IMR-90 (cell line): ENCODE results near the gene RPS16. TPM values are rescaled to one million over a fixed set of nuclear protein-coding genes. Genes with fewer than 3 reads are reported as not detected.
A peak's percentile ranks its signal among the peaks of the same experiment; 100 is the strongest.

Source experiments
- ATAC-seq: fragments of 200-7000 bp; cut with Tn5 transposase; 2 replicates; pipeline ENCODE4 v1.9.1; 2020; ENCODE audit warnings: low read depth, mild to moderate bottlenecking, moderate library complexity
- BruUV-seq: library from RNA; stranded (reverse); fragments of 400-500 nt; replicated peaks from 2 replicates; lab custom pipeline; 2021; lab: Mats Ljungman, UMichigan
- CTCF ChIA-PET: fragments of 300-600 bp; formaldehyde crosslinking; extraction: SDS; loops from one replicate; lab custom pipeline; 2021; ENCODE audit warnings: antibody characterized with exemption; lab: Yijun Ruan, JAX
- POLR2A ChIA-PET: fragments of 300-600 bp; sonication (Branson Sonifier 250); formaldehyde crosslinking; loops from one replicate; lab custom pipeline; 2022; ENCODE audit warnings: antibody characterized with exemption; ENCODE audit not compliant: unreplicated experiment; lab: Charles Lee
- DNase-seq: peaks from one replicate; pipeline ENCODE4 v3.0.0; 2013
- H2AFZ ChIP-seq: replicated peaks from 2 replicates; pipeline ENCODE3; 2013; ENCODE audit warnings: low read length, mild to moderate bottlenecking; ENCODE audit not compliant: poor library complexity
- H2AK5ac ChIP-seq: 2 replicates; pipeline ENCODE4 v1.6.1; 2013; ENCODE audit warnings: low read depth, low read length, inconsistent platforms
- H2AK9ac ChIP-seq: replicated peaks from 2 replicates; pipeline ENCODE3; 2013; ENCODE audit warnings: mild to moderate bottlenecking, low read depth, low read length, moderate library complexity; ENCODE audit not compliant: poor library complexity
- H2BK120ac ChIP-seq: 2 replicates; pipeline ENCODE4 v1.6.1; 2013; ENCODE audit warnings: low read depth, low read length, inconsistent platforms
- H2BK15ac ChIP-seq: 3 replicates; pipeline ENCODE4 v1.6.1; 2013; ENCODE audit warnings: low read depth, low read length, inconsistent platforms
- H2BK20ac ChIP-seq: 2 replicates; pipeline ENCODE4 v1.6.1; 2013; ENCODE audit warnings: low read depth, mild to moderate bottlenecking, inconsistent platforms, low read length, moderate library complexity
- H2BK5ac ChIP-seq: 2 replicates; pipeline ENCODE4 v1.6.1; 2013; ENCODE audit warnings: mild to moderate bottlenecking, low read depth, low read length, inconsistent platforms; ENCODE audit not compliant: poor library complexity, severe bottlenecking
- H3K14ac ChIP-seq: replicated peaks from 2 replicates; pipeline ENCODE4 v1.6.1; 2013; ENCODE audit warnings: low read depth, low read length, inconsistent platforms
- H3K18ac ChIP-seq: 2 replicates; pipeline ENCODE4 v1.6.1; 2013; ENCODE audit warnings: low read depth, low read length, control low read depth
- H3K23ac ChIP-seq: 2 replicates; pipeline ENCODE4 v1.6.1; 2013; ENCODE audit warnings: low read depth, low read length, inconsistent platforms
- H3K27ac ChIP-seq: 2 replicates; pipeline ENCODE4 v1.5.1; 2013; ENCODE audit warnings: mild to moderate bottlenecking, control low read depth, low read length; ENCODE audit not compliant: insufficient read depth
- H3K27me3 ChIP-seq: 2 replicates; pipeline ENCODE4 v1.6.1; 2013; ENCODE audit warnings: low read length; ENCODE audit not compliant: control insufficient read depth, insufficient read depth
- H3K36me3 ChIP-seq: 2 replicates; pipeline ENCODE4 v1.6.1; 2013; ENCODE audit warnings: low read length, mixed read lengths; ENCODE audit not compliant: control insufficient read depth, insufficient read depth
- H3K4ac ChIP-seq: 2 replicates; pipeline ENCODE4 v1.6.1; 2013; ENCODE audit warnings: low read depth, low read length, inconsistent platforms
- H3K4me1 ChIP-seq: 2 replicates; pipeline ENCODE4 v1.6.1; 2013; ENCODE audit warnings: low read length, mixed read lengths; ENCODE audit not compliant: control insufficient read depth, insufficient read depth
- H3K4me2 ChIP-seq: 2 replicates; pipeline ENCODE4 v1.6.1; 2013; ENCODE audit warnings: low read depth, mild to moderate bottlenecking, control low read depth, low read length, moderate library complexity
- H3K4me3 ChIP-seq: 2 replicates; pipeline ENCODE4 v1.5.1; 2013; ENCODE audit warnings: low read depth, mild to moderate bottlenecking, control low read depth, low read length, moderate library complexity; ENCODE audit not compliant: insufficient read depth
- H3K56ac ChIP-seq: 2 replicates; pipeline ENCODE4 v1.6.1; 2013; ENCODE audit warnings: low read length, inconsistent platforms; ENCODE audit not compliant: insufficient read depth; ENCODE audit errors: extremely low read depth
- H3K79me1 ChIP-seq, 2 experiments: 2 replicates each; pipeline ENCODE4 v1.6.1; 2013; ENCODE audit warnings: low read length in 2 of 2, inconsistent platforms in 1 of 2, low read depth in 1 of 2
- H3K9ac ChIP-seq: 2 replicates; pipeline ENCODE4 v1.6.1; 2013; ENCODE audit warnings: low read depth, low read length, control low read depth
- H3K9me1 ChIP-seq: 2 replicates; pipeline ENCODE4 v1.6.1; 2013; ENCODE audit warnings: low read length, inconsistent platforms; ENCODE audit not compliant: insufficient read depth
- H3K9me3 ChIP-seq: 2 replicates; pipeline ENCODE4 v1.6.1; 2013; ENCODE audit warnings: low read length; ENCODE audit not compliant: control insufficient read depth, insufficient read depth
- H4K20me1 ChIP-seq: 2 replicates; pipeline ENCODE4 v1.6.1; 2013; ENCODE audit warnings: low read length, inconsistent platforms; ENCODE audit not compliant: insufficient read depth
- H4K5ac ChIP-seq: 2 replicates; pipeline ENCODE4 v1.6.1; 2013; ENCODE audit warnings: mild to moderate bottlenecking, low read depth, low read length, control low read depth
- H4K8ac ChIP-seq, 2 experiments: 2 replicates each; pipeline ENCODE4 v1.6.1; 2013; ENCODE audit warnings: low read depth in 2 of 2, low read length in 2 of 2, control low read depth in 1 of 2, inconsistent platforms in 1 of 2
- H4K91ac ChIP-seq: 2 replicates; pipeline ENCODE4 v1.6.1; 2013; ENCODE audit warnings: low read depth, low read length, inconsistent platforms; ENCODE audit not compliant: insufficient read depth
- CHD1 ChIP-seq: IDR thresholded peaks from 2 replicates; pipeline ENCODE4 v1.6.1; 2012; ENCODE audit warnings: low read depth, low read length, improper control_type of control experiment
- MAFK ChIP-seq: IDR thresholded peaks from 2 replicates; pipeline ENCODE4 v1.6.1; 2012; ENCODE audit warnings: low read depth, low read length, improper control_type of control experiment
- MAZ ChIP-seq: IDR thresholded peaks from 2 replicates; pipeline ENCODE4 v1.6.1; 2012; ENCODE audit warnings: low read depth, mild to moderate bottlenecking, low read length, improper control_type of control experiment, moderate library complexity, borderline replicate concordance
- MXI1 ChIP-seq: IDR thresholded peaks from 2 replicates; pipeline ENCODE4 v1.6.1; 2012; ENCODE audit warnings: low read depth, mild to moderate bottlenecking, low read length, moderate library complexity, borderline replicate concordance
- POLR2A ChIP-seq: IDR thresholded peaks from 2 replicates; pipeline ENCODE4 v1.6.1; 2012; ENCODE audit warnings: mild to moderate bottlenecking, low read depth, low read length
- RCOR1 ChIP-seq: IDR thresholded peaks from 2 replicates; pipeline ENCODE4 v1.6.1; 2012; ENCODE audit warnings: mild to moderate bottlenecking, low read length, improper control_type of control experiment; ENCODE audit not compliant: insufficient replicate concordance
- SMC3 ChIP-seq: fragments of 150-350 bp; IDR thresholded peaks from 2 replicates; pipeline ENCODE4 v1.6.1; 2016; ENCODE audit warnings: low read depth, mild to moderate bottlenecking, antibody characterized with exemption, low read length, moderate library complexity
- USF2 ChIP-seq: fragments of 150-350 bp; IDR thresholded peaks from 2 replicates; pipeline ENCODE4 v1.6.1; 2017; ENCODE audit warnings: mild to moderate bottlenecking, antibody characterized with exemption, low read length, low read depth
- WGBS, 2 experiments: methylation state at CpG; one replicate each; pipeline versions ENCODE4 v1.1.5 to v1.1.7; 2013; ENCODE audit warnings: missing lambda C conversion rate in 2 of 2; ENCODE audit not compliant: insufficient read length in 1 of 2; ENCODE audit errors: extremely low coverage in 2 of 2; 5-methylcytosine and 5-hydroxymethylcytosine counted together
- dilution Hi-C: fragments of 300-500 bp; cut with HindIII; formaldehyde crosslinking; loops from one replicate; pipeline ENCODE4 v1.14.3; 2018; ENCODE audit warnings: low sequenced_read_pairs; ENCODE audit not compliant: unreplicated experiment
- in situ Hi-C: fragments of 300-500 bp; cut with MboI; formaldehyde crosslinking; loops from 3 replicates; pipeline ENCODE4 v1.14.3; 2019; ENCODE audit warnings: low sequenced_read_pairs, inconsistent platforms, mixed read lengths
- intact Hi-C: fragments of 100-400 bp; cut with micrococcal nuclease; formaldehyde crosslinking; loops from 2 replicates; pipeline ENCODE4 v1.10.0; 2022
- polyA plus RNA-seq, 3 experiments: library from polyadenylated mRNA; depleted of rRNA; stranded (reverse); fragments of >200 nt; gene quantifications; 2 replicates each; pipeline ENCODE4 v1.2.3, GENCODE V29; 2012; ENCODE audit warnings: low replicate concordance in 1 of 3
- total RNA-seq: library from RNA; depleted of rRNA; stranded (reverse); fragments of >200 nt; gene quantifications from 2 replicates; pipeline ENCODE4 v1.2.3, GENCODE V29; 2012

Gene RPS16
- total and polyA plus RNA-seq, 2 of the 4 experiments (the other 2 are of a cell fraction) = 320 to 3,500 TPM

DNA sequence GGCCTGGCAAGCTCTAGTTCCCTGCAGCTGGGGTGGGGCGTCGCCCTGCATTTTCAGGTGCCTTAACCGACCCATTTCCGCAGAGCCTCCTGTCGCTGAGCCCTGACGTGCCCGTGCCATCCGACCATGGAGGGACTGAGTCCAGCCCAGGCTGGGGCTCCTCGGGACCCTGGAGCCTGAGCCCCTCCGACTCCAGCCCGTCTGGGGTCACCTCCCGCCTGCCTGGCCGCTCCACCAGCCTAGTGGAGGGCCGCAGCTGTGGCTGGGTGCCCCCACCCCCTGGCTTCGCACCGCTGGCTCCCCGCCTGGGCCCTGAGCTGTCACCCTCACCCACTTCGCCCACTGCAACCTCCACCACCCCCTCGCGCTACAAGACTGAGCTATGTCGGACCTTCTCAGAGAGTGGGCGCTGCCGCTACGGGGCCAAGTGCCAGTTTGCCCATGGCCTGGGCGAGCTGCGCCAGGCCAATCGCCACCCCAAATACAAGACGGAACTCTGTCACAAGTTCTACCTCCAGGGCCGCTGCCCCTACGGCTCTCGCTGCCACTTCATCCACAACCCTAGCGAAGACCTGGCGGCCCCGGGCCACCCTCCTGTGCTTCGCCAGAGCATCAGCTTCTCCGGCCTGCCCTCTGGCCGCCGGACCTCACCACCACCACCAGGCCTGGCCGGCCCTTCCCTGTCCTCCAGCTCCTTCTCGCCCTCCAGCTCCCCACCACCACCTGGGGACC, 27.9 kb downstream of the RPS16 start:
- Histone ChIP-seq H3K56ac (peak overlapping the region; percentile 47), H4K20me1 (peaks cover 27% of the 10 kb centered on the region), H2BK15ac (no peak overlapping the region), H2BK5ac (peak overlapping the region; percentile 48), H4K5ac (no peak overlapping the region), H3K4me3 (peak overlapping the region; percentile 68), H3K9me1 (no peaks in the 10 kb centered on the region), H3K14ac (peak overlapping the region; percentile 98), H2AFZ (peak overlapping the region; percentile 34), H3K27me3 (no peaks in the 10 kb centered on the region), H2BK120ac (no peak overlapping the region), H3K18ac (no peak overlapping the region), H3K79me1 (peaks cover under 1 to 33% of the 10 kb centered on the region in 2 experiments; a peak in 3 of 4 replicates), H2AK5ac (peak overlapping the region; percentile 12; the same call in 1 of the 2 replicates), H3K4ac (peak overlapping the region; percentile 38; the same call in 1 of the 2 replicates), H4K91ac (no peak overlapping the region), H3K36me3 (peaks cover 15% of the 10 kb centered on the region), H3K4me2 (peak overlapping the region; percentile 92), H3K23ac (peak overlapping the region; percentile 36; the same call in 1 of the 2 replicates), H3K9me3 (no peaks in the 10 kb centered on the region), H4K8ac (peak overlapping the region in 1 of 2 experiments; percentile 3; a peak in 2 of 4 replicates), H3K9ac (peak overlapping the region; percentile 93), H2BK20ac (no peak overlapping the region), H3K4me1 (peaks cover 23% of the 10 kb centered on the region), H2AK9ac (peak overlapping the region; percentile 91), H3K27ac (peak overlapping the region; percentile 92)
- in situ Hi-C loops (no loop called here), dilution Hi-C loops (no loop called here), intact Hi-C loops (no loop called here)
- peak; percentile 30; the same call in 1 of the 2 replicates for TF ChIP-seq MAZ
- TF ChIP-seq RCOR1 = no peak
- TF ChIP-seq SMC3 = 0 out of 2 replicates have a peak, but pooled peaks have one; percentile 2
- no peak for TF ChIP-seq MXI1
- no peak; the same call in 1 of the 2 replicates for TF ChIP-seq USF2
- TF ChIP-seq MAFK = no peak
- peak; percentile 87 for TF ChIP-seq CHD1
- TF ChIP-seq POLR2A = no peak; the same call in 1 of the 2 replicates
- WGBS, 2 experiments = 53% methylated on average over 37 of the region's 40 CpGs; no CpG with 5 or more reads in 1 of the 2 experiments
- POLR2A ChIA-PET = interaction anchor here (1.9 kb wide), 1 partner anchor 28 kb away, joined by 4 read pairs; the partner anchor contains the start of gene RPS16
- no TSS peak for BruUV-seq
- DNase-seq (no peak), ATAC-seq (no peak)
- CTCF ChIA-PET = interaction anchor here (0.6 to 1.1 kb wide), 2 partner anchors 10 to 121 kb away, joined by 3 to 5 read pairs; no protein-coding TSS in a partner anchor
